COR-L47 (cell line): ENCODE data around the gene CD83.
"Not testable (repeated sequence)": the region's sequence is repeated elsewhere in the genome, so short reads cannot be mapped to it uniquely, and the experiment has no call there.

ENCODE experiments used
- DNase-seq: peaks from one replicate; lab custom pipeline; 2025; lab: John Stamatoyannopoulos, UW

The CD83 gene

GRCh38 chr6:14117158-14118090, at the start of gene CD83:
TSS of gene CD83 (plus strand) at chr6:14117772. CDS start at chr6:14117812, 40 bp downstream.
- peak; percentile 51 for DNase-seq

DNA sequence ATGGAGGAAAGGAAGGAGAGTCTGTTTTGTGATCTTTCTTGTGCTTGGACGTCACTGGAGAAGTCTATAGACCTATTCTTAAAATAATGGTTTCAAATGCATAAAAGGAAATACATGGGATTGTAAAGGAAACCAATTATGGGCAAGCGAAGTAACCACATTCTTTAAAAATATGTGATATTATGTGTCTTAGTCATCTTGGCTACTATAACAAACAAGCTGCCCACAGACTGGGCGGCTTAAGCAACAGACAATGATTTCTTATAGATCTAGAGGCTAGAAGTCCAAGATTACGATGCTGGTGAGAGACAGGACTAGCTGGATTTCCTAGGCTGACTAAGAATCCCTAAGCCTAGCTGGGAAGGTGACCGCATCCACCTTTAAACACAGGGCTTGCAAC, 49.4 kb upstream of the CD83 start:
- no peak for DNase-seq

- DNase-seq, result no peak
These were observed 48.9 kb upstream of the CD83 start for GRCh38 chr6:14068623-14069022.

GRCh38 chr6:14070457-14070856, 47.1 kb upstream of the CD83 start:
- no peak for DNase-seq

- DNase-seq, result no peak
These were observed 45.5 kb upstream of the CD83 start for GRCh38 chr6:14072084-14072483.

- not testable (repeated sequence) for DNase-seq
These were observed 43.8 kb upstream of the CD83 start for GRCh38 chr6:14073561-14074354.

GRCh38 chr6:14074476-14075094, 43.0 kb upstream of the CD83 start:
- no peak for DNase-seq

DNA sequence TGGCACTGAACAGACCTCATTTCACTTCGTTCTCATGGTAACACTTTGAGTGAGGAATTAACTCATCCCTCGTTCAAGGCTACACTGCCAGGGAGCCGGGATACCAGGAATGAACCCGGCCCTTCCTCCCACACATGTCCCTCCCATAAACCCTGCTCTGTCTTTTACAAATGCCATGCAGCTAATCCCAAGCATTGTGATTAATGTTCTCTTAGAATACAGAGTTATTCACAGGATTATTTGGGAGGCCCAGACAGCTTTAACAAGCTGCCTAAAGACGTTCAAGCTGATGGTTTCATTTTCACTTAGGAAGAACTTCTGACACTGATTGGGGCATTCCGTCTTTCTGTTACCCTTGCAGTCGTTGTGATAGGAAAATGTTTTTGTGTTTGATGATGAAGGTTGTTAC, 42.5 kb upstream of the CD83 start:
- peak; percentile 13 for DNase-seq

DNA sequence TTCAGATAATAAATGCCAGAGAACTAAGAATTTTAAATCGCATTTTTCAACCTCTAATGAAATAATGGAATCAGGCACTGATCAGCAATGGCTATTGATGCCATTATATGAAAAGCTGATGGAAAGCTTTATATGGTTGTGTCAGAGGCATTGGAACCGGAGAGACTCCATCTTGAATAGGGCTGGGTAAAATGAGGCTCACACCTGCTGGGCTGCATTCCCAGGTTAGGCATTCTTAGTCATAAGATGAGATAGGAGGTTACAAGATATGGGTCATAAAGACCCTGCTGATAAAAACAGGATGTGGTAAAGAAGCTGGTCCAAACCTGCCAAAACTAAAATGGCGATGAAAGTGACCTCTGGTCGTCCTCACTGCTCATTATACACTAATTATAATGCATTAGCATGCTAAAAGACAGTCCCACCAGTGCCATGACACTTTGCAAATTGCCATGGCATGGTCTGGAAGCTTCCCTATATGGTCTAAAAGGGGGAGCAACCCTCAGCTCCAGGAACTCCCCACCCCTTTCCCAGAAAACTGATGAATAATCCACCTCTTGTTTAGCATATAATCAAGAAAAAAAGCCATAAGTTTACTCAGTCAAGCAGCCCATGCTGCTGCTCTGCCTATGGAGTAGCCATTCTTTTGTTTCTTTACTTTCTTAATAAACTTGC, 40.2 kb upstream of the CD83 start:
- no peak for DNase-seq

- DNase-seq, result no peak
These were observed 38.1 kb upstream of the CD83 start for GRCh38 chr6:14079433-14079832.

- no peak for DNase-seq
These were observed 37.6 kb upstream of the CD83 start for GRCh38 chr6:14079971-14080370.

DNA sequence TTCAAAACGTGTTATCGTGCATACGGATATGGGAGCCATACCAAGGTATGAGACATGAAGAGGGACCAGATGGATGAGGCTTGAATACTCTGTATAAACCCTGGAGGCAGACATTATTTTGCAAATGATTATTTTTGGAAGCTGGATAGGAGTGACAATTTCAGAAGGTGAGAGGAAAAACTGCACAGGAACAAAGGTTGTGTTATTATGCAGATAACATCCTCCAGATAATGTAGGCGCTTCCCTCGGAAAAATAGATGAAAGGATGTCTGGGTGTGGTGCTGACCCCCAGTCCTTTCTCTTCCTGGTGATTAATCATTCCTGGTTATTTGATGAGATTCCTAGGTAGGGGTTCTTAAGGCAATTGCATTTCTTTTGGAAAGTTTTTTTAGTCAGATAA, 36.4 kb upstream of the CD83 start:
- no peak for DNase-seq

GRCh38 chr6:14082771-14083170, 34.8 kb upstream of the CD83 start:
- no peak for DNase-seq

- no peak for DNase-seq
These were observed 34.3 kb upstream of the CD83 start for GRCh38 chr6:14083262-14083661.

DNA sequence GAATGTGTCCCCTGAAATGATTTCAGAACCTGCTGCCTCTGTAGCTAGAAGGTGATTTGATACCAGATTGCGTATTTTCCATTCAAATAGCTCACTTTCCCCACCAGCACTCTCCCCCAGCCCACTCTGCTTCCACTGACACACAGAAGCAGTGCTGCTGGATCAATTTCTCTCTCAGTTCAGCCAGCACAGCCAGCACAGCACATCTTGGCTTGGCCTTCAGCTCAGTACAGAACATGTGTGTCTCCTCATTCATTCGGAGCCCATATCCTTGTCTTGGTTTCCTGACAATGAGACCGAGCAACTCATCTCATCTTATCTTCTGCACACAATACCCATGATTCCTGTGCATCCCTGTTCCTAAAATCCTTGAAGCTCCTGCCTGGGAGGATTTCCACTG, 33.8 kb upstream of the CD83 start:
- no peak for DNase-seq

- no peak for DNase-seq
These were observed 33.2 kb upstream of the CD83 start for GRCh38 chr6:14084388-14084787.

DNA sequence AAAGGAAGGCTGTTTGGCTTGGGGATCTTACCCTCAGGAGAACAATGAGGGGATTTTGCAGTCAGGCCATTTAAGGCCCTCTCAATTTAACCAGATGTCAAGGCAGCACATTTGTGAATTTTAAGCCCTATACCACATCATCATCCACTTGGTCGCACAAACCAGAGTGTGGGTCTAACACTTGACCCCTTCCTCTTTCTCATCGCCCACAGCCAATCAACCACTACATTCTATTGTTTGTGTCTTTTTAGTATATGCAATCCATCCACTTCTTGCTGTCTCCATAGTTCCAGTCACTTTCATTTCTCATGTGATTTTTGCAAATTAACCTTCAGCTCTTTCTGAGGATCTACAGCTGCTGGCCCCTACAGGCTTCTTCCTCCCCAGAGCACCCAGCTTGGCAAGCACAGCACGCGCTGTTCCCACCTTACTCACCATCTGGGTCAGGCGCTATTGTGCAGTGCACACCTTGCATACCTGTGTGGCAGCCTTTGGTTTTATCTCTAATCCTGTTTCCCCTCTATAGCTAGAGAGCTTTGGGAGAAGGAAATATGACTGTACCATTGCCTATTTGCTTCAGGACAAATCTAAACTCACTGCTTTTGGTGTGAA, 32.3 kb upstream of the CD83 start:
- DNase-seq, result no peak

DNA sequence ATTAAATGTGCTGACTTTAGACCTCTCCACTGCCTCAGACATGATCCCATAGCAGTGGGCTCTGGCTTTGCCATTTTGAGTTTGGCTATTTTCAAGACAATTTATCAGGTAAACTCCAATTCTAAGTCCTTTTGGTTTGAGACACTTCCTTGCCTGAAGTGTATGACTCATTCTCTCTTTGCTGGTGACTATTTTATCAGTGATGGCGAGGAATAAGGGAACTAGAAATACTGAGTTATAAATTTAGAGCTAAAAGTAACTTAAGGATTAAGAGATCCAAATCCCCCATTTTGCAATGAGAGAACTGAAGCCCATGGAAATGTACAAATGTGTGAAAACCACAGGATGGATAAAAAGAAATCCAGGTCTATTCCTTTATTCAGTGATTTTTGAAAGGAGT, 30.9 kb upstream of the CD83 start:
- DNase-seq, result no peak

DNA sequence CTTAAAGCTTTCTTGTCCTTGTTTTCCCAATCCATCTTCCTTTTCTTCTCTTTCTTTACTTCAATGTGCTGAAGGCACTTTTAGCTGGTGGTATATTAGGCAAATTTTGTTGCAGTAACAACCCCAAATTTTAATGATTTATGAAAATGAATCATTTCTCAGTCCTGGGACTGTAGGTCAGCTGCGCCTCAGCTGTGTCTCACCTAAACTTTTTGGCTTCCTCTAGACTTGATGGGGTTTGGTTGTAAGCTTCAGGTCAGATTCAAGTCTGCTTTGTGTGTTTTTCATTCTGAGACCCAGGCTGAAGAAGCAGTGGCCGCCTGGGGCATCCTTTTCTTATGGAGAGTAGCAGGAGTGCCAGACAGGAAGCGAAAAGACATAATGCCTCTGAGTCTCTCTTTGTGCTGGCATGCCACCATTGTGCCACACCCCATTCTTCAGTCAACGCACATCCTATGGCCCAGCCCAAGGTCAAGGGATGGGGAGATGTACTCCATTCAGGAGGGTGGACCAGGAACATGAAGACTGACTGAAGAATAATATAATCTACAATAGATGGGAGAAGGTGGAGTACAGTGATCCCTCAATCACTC, 28.9 kb upstream of the CD83 start:
- no peak for DNase-seq

GRCh38 chr6:14089224-14089623, 28.3 kb upstream of the CD83 start:
- DNase-seq, result no peak

DNA sequence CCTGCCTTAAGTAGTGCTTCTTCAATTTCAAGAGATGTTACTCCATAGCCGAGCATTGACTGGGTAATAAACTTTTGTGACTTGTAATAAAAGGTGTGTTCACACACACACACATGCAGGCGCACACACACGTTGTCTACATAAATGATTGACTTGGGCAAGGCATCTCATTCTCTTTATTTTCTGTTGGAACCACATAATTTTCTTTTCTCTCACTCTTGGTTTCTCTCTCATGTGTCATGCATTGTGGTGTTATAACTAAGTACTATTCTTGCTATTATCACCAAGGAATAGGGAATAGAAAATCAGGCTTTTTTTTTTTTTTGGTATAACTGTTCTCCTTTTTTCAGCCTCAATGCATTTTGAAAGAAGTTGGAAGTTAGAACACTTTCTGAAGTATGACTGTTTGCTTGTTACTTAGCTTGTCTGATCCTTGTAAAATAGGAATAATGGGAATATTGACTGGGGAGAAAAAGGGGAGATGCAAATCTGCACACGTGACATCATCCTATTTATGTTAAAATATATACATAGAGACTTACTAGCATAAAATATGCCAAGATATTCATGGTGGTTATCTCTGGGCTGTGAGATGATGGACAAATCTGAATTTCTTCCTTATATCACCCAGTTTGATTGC, 26.1 kb upstream of the CD83 start:
- no peak for DNase-seq
